Fibroblast of lung (primary cell): ENCODE data around the gene ITPR2.

Experiments used
- EZH2 ChIP-seq: IDR thresholded peaks from 2 replicates; pipeline ENCODE4 v1.5.1; 2012; ENCODE audit warnings: low read length, control low read depth, mild to moderate bottlenecking; ENCODE audit errors: missing control alignments
- TF ChIP-seq, protein P1 (sequence below), 2 donors: IDR thresholded peaks in 1 of 2; conservative IDR thresholded peaks in 1 of 2; 1 replicate in 1 of 2; 2 replicates in 1 of 2; pipeline ENCODE4 v1.5.1; 2011 to 2012; ENCODE audit warnings: low read length in 2 of 2, control low read depth in 1 of 2, inconsistent platforms in 1 of 2, low read depth in 1 of 2, mild to moderate bottlenecking in 1 of 2

DNA sequence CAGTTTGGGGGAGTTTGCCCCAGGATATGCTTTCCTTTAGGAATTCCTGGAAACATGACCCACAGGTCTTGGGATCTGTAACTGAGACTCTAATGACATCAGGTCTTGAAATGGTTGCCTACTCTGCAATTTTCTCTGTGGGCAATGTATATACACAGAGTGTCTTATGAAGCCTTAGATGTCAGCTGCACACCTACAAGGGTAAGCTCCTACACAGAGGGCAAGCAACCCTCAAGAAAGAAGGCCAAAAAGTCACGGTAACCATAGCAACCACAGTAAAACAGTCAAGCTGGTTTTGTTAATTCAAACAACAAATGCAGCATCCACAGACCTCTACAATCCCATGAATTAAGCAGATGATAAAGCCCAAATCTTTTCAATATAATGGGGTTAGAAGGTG is 344.6 kb downstream of the ITPR2 start:
- TF ChIP-seq, protein P1, sequence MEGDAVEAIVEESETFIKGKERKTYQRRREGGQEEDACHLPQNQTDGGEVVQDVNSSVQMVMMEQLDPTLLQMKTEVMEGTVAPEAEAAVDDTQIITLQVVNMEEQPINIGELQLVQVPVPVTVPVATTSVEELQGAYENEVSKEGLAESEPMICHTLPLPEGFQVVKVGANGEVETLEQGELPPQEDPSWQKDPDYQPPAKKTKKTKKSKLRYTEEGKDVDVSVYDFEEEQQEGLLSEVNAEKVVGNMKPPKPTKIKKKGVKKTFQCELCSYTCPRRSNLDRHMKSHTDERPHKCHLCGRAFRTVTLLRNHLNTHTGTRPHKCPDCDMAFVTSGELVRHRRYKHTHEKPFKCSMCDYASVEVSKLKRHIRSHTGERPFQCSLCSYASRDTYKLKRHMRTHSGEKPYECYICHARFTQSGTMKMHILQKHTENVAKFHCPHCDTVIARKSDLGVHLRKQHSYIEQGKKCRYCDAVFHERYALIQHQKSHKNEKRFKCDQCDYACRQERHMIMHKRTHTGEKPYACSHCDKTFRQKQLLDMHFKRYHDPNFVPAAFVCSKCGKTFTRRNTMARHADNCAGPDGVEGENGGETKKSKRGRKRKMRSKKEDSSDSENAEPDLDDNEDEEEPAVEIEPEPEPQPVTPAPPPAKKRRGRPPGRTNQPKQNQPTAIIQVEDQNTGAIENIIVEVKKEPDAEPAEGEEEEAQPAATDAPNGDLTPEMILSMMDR (conservative IDR thresholded peaks at IDR 0.05 in 1 of 2, IDR thresholded peaks at IDR 0.05 in 1 of 2; ENCODE audit: low read depth in 1 of 2, low read length in 2 of 2) = no peak
- TF ChIP-seq EZH2 = no peak
